ENCODE data around the gene PHPT1. TPM values are rescaled to one million over a fixed set of nuclear protein-coding genes. Genes with fewer than 3 reads are reported as not detected.

Gene PHPT1
- total and polyA plus RNA-seq, 4 donors: 75.0 to 195 (median 117) TPM

DNA sequence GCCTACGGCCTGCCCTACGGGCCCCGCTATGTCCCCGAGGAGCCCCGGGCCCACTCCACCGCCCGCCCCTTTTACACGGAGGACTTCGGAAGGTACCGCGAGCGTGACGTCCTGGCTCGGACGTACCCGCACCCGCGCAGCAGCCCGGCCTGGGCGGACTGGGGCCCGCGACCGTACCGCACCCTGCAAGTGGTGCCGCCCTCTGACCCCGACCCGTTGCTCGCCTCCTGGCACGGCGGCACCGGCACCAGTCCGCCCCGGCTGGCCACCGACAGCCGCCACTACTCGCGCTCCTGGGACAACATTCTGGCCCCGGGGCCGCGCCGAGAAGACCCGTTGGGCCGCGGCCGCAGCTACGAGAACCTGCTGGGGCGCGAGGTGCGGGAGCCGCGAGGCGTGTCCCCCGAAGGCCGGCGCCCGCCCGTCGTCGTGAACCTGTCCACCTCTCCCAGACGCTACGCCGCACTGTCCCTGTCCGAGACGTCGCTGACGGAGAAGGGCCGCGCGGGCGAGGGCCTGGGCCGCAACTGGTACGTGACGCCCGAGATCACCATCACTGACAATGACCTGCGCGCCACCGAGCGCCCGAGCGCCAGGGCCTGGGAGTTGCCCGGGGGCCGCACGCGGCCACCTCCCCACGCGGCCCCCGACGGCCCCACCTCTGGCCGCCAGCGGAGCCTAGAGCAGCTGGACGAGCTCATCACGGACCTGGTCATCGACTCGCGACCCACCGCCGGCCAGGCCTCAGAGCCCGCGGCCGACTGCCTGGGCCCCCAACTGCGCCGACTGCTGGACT is 3.5 kb upstream of the PHPT1 start:
- WGBS, 2 donors: 18 to 27% methylated on average over 81 to 102 of the region's 102 CpGs
- no peak for DNase-seq
- Histone ChIP-seq H3K4me3 (no peak overlapping the region), H3K27me3 (ENCODE audit: control insufficient read depth in 3 of 3, insufficient read depth in 3 of 3, low read length in 2 of 3) (peaks cover 3 to 21% (median 8%) of the 10 kb centered on the region in 3 donors), H3K9me3 (ENCODE audit: control insufficient read depth in 4 of 4, insufficient read depth in 3 of 4, low read length in 3 of 4) (peaks cover 0 to 3% (median 0%) of the 10 kb centered on the region in 4 donors), H3K4me1 (ENCODE audit: control insufficient read depth in 5 of 5, insufficient read depth in 5 of 5, low read length in 5 of 5) (peaks cover 3 to 36% (median 19%) of the 10 kb centered on the region in 5 donors), H3K9ac (ENCODE audit: insufficient read depth in 1 of 2, low read length in 2 of 2) (no peak overlapping the region), H3K27ac (ENCODE audit: low read depth in 1 of 2, low read length in 1 of 2) (no peak overlapping the region), H3K36me3 (ENCODE audit: control insufficient read depth in 4 of 4, insufficient read depth in 4 of 4, low read length in 4 of 4) (peaks cover 0 to 5% (median 2%) of the 10 kb centered on the region in 4 donors)
- no peak for TF ChIP-seq CTCF (IDR thresholded peaks at IDR 0.05; ENCODE audit: control extremely low read depth, extremely low read depth)
- ATAC-seq (ENCODE audit: insufficient read depth, low FRiP score): no peak

- Histone ChIP-seq H3K36me3 (ENCODE audit: control insufficient read depth in 4 of 4, insufficient read depth in 4 of 4, low read length in 4 of 4) (peaks cover 0 to 6% (median 2%) of the 10 kb centered on the region in 4 donors), H3K4me3 (no peak overlapping the region), H3K27ac (ENCODE audit: low read depth in 1 of 2, low read length in 1 of 2) (no peak overlapping the region), H3K9ac (ENCODE audit: insufficient read depth in 1 of 2, low read length in 2 of 2) (no peak overlapping the region), H3K27me3 (ENCODE audit: control insufficient read depth in 3 of 3, insufficient read depth in 3 of 3, low read length in 2 of 3) (peaks cover 3 to 21% (median 8%) of the 10 kb centered on the region in 3 donors), H3K9me3 (ENCODE audit: control insufficient read depth in 4 of 4, insufficient read depth in 3 of 4, low read length in 3 of 4) (peaks cover 0 to 3% (median 0%) of the 10 kb centered on the region in 4 donors), H3K4me1 (ENCODE audit: control insufficient read depth in 5 of 5, insufficient read depth in 5 of 5, low read length in 5 of 5) (peaks cover 3 to 32% (median 15%) of the 10 kb centered on the region in 5 donors)
- ATAC-seq (ENCODE audit: insufficient read depth, low FRiP score) (no peak), DNase-seq (no peak)
- 4% methylated on average over 95 to 98 of the region's 98 CpGs for WGBS, 2 donors
- no peak for TF ChIP-seq CTCF (IDR thresholded peaks at IDR 0.05; ENCODE audit: control extremely low read depth, extremely low read depth)
These were observed 2.7 kb upstream of the PHPT1 start for GRCh38 chr9:136846376-136847087.

- H3K9ac ChIP-seq (ENCODE audit: insufficient read depth in 1 of 2, low read length in 2 of 2): no peak overlapping the region
- peak; percentile 52 to 71 (median 67) for DNase-seq
- peak overlapping the region in 1 of 2 donors; percentile 75 for H3K27ac ChIP-seq (ENCODE audit: low read depth in 1 of 2, low read length in 1 of 2)
- peaks cover 0 to 6% (median 2%) of the 10 kb centered on the region in 4 donors for H3K36me3 ChIP-seq (ENCODE audit: control insufficient read depth in 4 of 4, insufficient read depth in 4 of 4, low read length in 4 of 4)
- H3K9me3 ChIP-seq (ENCODE audit: control insufficient read depth in 4 of 4, insufficient read depth in 3 of 4, low read length in 3 of 4): peaks cover 0 to 3% (median 0%) of the 10 kb centered on the region in 4 donors
- H3K27me3 ChIP-seq (ENCODE audit: control insufficient read depth in 3 of 3, insufficient read depth in 3 of 3, low read length in 2 of 3): peaks cover 3 to 21% (median 8%) of the 10 kb centered on the region in 3 donors
- ATAC-seq (ENCODE audit: insufficient read depth, low FRiP score): peak; percentile 7
- no peak for TF ChIP-seq CTCF (IDR thresholded peaks at IDR 0.05; ENCODE audit: control extremely low read depth, extremely low read depth)
- H3K4me1 ChIP-seq (ENCODE audit: control insufficient read depth in 5 of 5, insufficient read depth in 5 of 5, low read length in 5 of 5): peaks cover 3 to 28% (median 9%) of the 10 kb centered on the region in 5 donors
- H3K4me3 ChIP-seq: peak overlapping the region; percentile 38
- WGBS, 2 donors: 1 to 3% methylated on average over 48 to 75 of the region's 75 CpGs
These were observed 2.0 kb upstream of the PHPT1 start for GRCh38 chr9:136847088-136847825.
